Stimulated activated CD8-positive, alpha-beta memory T cell treated with anti-CD3 and anti-CD28 coated beads, Interleukin-15, amount 100 ng/mL, for 48 hours (primary cell): ENCODE data around the gene CLEC4F.
A peak's percentile ranks its signal among the peaks of the same experiment; 100 is the strongest.

ENCODE experiments used
- DNase-seq, 2 donors: peaks; one replicate each; pipeline ENCODE4 v3.0.0-alpha.2; 2020; ENCODE audit warnings: low read depth in 2 of 2

Gene CLEC4F

GRCh38 chr2:70820499-70820898 lies at the start of gene CLEC4F:
Gene CLEC4F, minus strand, starts transcription at chr2:70820599. Its CDS starts 76 bp downstream, at chr2:70820523.
- no peak for DNase-seq

DNA sequence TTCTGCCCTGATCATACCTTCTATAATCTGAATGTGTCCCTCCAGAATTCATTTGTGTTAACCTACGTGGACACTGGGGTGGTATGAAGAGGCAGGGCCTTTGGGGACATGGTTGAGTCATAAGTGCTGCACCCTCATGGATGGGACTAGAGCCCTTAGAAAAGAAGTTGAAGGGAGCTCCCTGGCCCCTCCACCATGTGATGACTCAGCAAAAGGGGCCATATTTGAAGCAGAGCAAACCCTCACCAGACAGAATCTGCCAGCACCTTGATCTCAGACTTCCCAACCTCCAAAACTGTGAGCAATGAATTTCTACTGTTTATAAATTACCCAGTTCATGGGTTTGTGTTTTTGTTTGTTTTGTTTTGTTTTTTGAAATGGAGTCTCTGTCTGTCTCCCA lies 48.6 kb upstream of the CLEC4F start:
- no peak for DNase-seq

GRCh38 chr2:70861777-70862625 lies 41.6 kb upstream of the CLEC4F start:
- DNase-seq: peak; percentile 38 to 44

- no peak for DNase-seq
These were observed 35.3 kb upstream of the CLEC4F start for GRCh38 chr2:70855667-70856066.

DNA sequence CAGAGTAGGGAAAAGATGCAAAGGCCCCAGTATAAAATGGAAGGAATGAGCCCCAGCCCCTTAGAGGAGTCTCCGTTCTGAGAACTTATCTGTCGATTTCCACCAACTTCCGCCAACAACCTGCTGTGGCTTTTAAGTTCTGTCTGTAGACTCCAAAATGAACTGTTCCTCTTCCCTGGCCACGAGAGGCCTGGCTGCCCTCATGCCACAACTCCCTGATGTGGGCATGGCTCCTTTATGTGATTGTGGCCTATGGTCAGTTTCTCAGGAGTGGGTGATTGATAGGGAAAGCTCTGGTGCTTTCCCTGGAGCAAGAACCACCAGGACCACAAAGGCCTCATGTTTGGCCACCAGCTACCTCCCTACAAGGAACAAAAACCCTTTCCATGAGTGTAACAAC lies 34.0 kb upstream of the CLEC4F start:
- DNase-seq: no peak

DNA sequence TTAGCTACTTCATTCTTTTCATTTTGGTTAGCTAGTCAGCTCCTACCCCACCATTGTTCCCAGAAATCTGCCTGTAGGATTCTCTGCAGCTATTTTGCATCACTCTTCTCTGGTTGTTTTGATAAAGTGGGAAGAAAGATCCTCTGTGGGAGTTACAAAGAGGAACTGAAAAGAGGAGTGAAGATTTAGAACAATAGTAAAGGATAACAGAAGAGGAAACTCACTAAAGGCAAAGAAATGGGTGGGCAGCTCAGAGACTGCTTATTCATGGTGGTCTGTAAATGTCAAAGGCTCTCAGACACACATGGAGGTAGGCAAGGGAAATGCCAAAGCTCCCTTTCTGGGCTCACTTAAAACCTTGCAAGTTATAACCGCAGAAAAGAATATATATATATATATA lies 32.4 kb upstream of the CLEC4F start:
- DNase-seq: no peak

DNA sequence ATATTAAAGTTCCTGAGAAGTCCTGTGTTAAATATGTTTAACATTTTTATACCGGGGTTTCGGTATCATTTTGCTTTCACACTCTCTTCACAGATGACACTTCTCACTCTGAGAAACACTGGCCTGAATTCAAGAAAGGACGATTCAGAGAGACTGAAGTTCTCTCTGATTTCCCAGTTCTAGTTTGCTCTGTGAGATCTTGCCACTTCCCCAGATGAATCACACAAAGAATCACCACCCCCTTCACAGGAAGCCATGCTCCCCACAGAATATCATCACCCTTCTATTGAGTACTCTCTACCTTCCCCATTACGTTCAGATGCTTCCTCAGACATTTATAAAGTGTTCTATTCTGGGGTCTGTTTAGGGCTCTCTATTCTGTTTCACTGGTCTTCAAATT lies 31.3 kb upstream of the CLEC4F start:
- peak; percentile 15 to 19 for DNase-seq

- no peak for DNase-seq
These were observed 30.5 kb upstream of the CLEC4F start for GRCh38 chr2:70850925-70851324.

DNA sequence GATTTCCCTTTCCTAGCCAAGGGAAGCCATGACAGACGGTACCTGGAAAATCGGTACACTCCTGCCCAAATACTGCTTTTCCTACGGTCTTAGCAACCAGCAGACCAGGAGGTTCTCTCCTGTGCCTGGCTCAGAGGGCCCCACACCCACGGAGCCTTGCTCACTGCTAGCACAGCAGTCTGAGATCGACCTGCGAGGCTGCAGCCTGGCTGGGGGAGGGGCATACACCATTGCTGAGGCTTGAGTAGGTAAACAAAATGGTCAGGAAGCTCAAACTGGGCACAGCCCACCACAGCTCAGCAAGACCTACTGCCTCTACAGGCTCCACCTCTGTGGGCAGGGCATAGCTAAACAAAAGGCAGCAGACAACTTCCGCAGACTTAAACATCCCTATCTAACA lies 22.0 kb upstream of the CLEC4F start:
- DNase-seq: no peak

DNA sequence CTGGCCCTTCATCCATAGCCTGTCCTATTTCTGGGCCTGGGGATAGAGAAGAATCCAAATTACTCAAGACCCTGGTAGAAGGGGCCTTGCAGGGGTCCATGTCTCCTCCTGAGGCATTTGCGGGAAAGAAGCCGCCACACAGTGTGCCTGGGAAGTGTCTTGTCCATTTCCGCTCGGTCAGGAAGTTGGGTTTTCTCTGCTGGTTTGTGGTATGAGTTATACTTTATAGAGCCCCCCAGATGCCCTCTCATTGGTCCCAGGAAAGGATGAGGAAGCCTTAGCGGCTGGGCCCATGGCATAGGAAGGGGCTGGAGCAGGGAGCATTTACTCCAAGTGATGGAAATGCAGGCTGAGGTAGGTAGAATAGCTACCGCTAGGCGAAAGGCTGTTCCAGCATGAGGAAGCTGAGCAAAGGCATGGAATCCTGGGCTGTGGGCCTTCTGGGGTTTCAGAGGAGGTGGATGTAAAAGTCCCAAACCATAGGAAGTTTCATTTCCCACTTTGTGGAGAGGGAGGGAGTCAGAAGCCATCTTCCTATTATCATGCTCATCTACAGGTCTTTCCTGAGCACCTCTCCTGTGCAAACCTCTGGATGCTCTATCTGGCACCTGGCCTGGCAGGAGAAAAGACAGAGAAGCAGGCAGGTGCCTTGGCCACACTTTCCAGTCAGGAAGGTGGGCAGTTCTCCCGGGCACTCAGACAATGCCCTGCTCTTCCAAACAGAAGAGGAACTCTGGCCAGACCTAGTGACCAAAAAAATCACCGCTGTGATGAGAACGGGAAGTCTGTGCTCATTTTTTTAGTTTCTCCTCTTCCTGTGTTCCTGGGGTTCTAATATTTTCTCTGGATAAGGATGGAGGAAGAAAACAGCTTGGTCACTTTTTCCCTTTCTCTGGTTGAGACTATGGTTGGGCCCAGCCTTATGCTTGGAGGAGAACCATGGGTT lies 17.9 kb upstream of the CLEC4F start:
- DNase-seq: no peak

- DNase-seq: no peak
These were observed 15.2 kb upstream of the CLEC4F start, which contains the start of gene CD207 for GRCh38 chr2:70835643-70836042. Gene CD207, minus strand, starts transcription at chr2:70835816. Its CDS starts 40 bp downstream, at chr2:70835776.

DNA sequence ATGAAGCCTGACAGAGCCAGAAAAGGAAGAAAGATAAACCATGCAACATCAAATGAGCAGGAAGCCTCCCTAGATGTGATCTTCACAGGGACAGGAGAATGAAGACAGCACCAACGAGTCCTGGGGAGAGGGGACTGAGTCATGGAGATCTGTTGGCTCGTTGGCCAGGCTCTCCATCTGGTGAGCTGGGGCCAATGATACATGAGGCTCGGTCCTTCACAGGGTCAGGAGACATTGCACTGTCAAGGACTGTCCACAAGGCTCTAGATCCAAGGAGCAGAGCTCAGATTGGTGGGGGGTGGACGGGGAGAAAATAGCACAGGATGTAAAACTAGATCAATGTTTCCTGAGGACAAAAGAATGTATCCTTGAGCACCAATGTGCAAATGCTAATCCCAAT lies 14.5 kb upstream of the CLEC4F start:
- no peak for DNase-seq

- no peak for DNase-seq
These were observed 13.7 kb upstream of the CLEC4F start for GRCh38 chr2:70834106-70834505.

GRCh38 chr2:70833246-70833645 lies 12.8 kb upstream of the CLEC4F start:
- no peak for DNase-seq

DNA sequence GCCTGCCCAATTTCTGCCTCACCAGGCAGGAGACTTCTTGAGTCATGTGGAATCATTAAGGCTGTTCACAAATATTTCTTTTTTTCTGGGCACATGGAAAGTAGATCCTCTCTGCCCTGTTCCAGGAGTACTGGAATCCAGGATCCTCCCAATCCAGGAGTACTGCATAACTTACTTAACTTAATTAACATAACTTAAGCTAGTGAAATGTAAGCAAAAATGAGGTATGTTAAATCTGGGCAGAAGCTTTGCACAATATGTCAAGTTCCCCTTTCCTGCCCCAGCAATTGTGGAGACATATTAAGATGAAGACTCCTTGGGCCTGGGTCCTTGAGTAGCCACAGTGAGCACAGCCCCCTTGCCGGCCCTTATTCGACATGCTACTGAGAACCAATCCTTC lies 12.0 kb upstream of the CLEC4F start:
- no peak for DNase-seq

GRCh38 chr2:70831861-70832260 lies 11.5 kb upstream of the CLEC4F start:
- DNase-seq: no peak

- DNase-seq: no peak
These were observed 10.0 kb upstream of the CLEC4F start for GRCh38 chr2:70830366-70830765.

DNA sequence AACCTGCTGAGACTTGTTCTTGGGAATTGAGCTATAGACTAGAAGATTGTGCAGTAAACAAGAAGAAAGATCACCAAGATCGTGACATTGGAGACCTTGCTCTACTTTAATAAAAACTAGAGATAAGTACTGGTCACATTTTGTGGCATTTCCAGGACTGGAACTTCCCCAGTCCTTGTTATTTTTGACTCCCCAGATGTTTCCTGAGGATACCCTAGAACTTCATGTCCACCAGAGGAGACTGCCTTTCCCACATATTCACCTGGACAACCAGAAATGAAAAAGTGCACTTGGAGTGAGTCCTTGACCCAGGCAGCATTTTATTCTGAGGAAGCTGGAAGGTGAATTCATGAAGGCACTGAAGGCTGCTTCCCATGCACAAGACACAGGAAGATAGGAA lies 9.5 kb upstream of the CLEC4F start:
- DNase-seq: no peak

GRCh38 chr2:70828914-70829824 lies 8.8 kb upstream of the CLEC4F start:
- no peak for DNase-seq

GRCh38 chr2:70828115-70828514 lies 7.7 kb upstream of the CLEC4F start:
- DNase-seq: no peak

- no peak for DNase-seq
These were observed 7.0 kb upstream of the CLEC4F start for GRCh38 chr2:70827388-70827787.
